ENCODE results near the gene RNASEH1. TPM values are rescaled to one million over a fixed set of nuclear protein-coding genes. Genes with fewer than 3 reads are reported as not detected.

Gene RNASEH1
- total RNA-seq, 1 experiment from 2014 or later: 42.0 TPM

GRCh38 chr2:3513026-3513810, 44.9 kb downstream of the RNASEH1 start:
- H2BK120ac ChIP-seq (ENCODE audit: low read depth, low read length, poor library complexity, severe bottlenecking): no peak overlapping the region
- no peak overlapping the region for H3T11ph ChIP-seq (ENCODE audit: low read length)
- no peak overlapping the region for H3K9ac ChIP-seq (ENCODE audit: extremely low read depth, insufficient read length, low read length)
- H3K27ac ChIP-seq (ENCODE audit: insufficient read length, low read depth, low read length): no peak overlapping the region
- no peak overlapping the region for H2AK5ac ChIP-seq (ENCODE audit: insufficient read length, low read length)
- H3K56ac ChIP-seq (ENCODE audit: insufficient read length, low read depth, low read length): no peak overlapping the region
- TF ChIP-seq CTCF (conservative IDR thresholded peaks at IDR 0.05): no peak
- H4K8ac ChIP-seq (replicated peaks; ENCODE audit: insufficient read length, low read depth, low read length): no peak overlapping the region
- H4K20me1 ChIP-seq (ENCODE audit: control insufficient read depth, insufficient read depth, insufficient read length): no peaks in the 10 kb centered on the region
- H2BK5ac ChIP-seq (ENCODE audit: insufficient read length, low read length): no peak overlapping the region
- no peak overlapping the region for H2BK15ac ChIP-seq (ENCODE audit: low read depth, low read length)
- no peak overlapping the region for H4K91ac ChIP-seq (ENCODE audit: insufficient read length, low read depth, low read length)
- no peak overlapping the region for H2BK20ac ChIP-seq (ENCODE audit: low read depth, low read length, poor library complexity, severe bottlenecking)
- H3K4ac ChIP-seq (ENCODE audit: low read depth, low read length): no peak overlapping the region
- H3K27ac Mint-ChIP-seq: no peak overlapping the region
- H2BK12ac ChIP-seq (ENCODE audit: insufficient read length, low read depth, low read length): no peak overlapping the region
- peaks cover 10% of the 10 kb centered on the region in 2 experiments for H3K4me1 Mint-ChIP-seq
- H2AFZ ChIP-seq (ENCODE audit: low read length): no peak overlapping the region
- DNase-seq: no peak
- no peak overlapping the region for H3K14ac ChIP-seq (ENCODE audit: insufficient read depth, low read length)
- no peak overlapping the region for H4K5ac ChIP-seq (ENCODE audit: insufficient read length, low read depth, low read length)
- H3K18ac ChIP-seq (ENCODE audit: insufficient read length, low read depth, low read length): no peak overlapping the region
- H3K4me1 ChIP-seq (ENCODE audit: insufficient read depth, low read length): no peaks in the 10 kb centered on the region; the same call in 1 of the 2 replicates
- WGBS (ENCODE audit: extremely low coverage, insufficient read length, low lambda C conversion rate): no CpG with 5 or more reads among the region's 3 CpGs
- H3K9me3 Mint-ChIP-seq: peaks cover 9 to 11% of the 10 kb centered on the region in 2 experiments; a peak in 4 of 5 replicates
- H3K4me3 Mint-ChIP-seq: no peak overlapping the region
- no peaks in the 10 kb centered on the region; the same call in 1 of the 2 replicates for H3K27me3 Mint-ChIP-seq (ENCODE audit: low read depth)
- no peak overlapping the region for H3K4me2 ChIP-seq (ENCODE audit: insufficient read depth, insufficient read length, low read length)
- no peaks in the 10 kb centered on the region for H3K27me3 ChIP-seq (ENCODE audit: insufficient read depth, low read length)
- no peaks in the 10 kb centered on the region for H3K9me3 ChIP-seq (ENCODE audit: control insufficient read depth, low read depth, low read length)
- H3K23me2 ChIP-seq (ENCODE audit: insufficient read length, low read depth, low read length, poor library complexity, severe bottlenecking): peaks cover 1% of the 10 kb centered on the region
- no peak overlapping the region for H3K23ac ChIP-seq (ENCODE audit: insufficient read length, low read depth, low read length)
- H3K36me3 Mint-ChIP-seq (ENCODE audit: insufficient read depth in 1 of 3, low read depth in 3 of 3): peaks cover 27 to 48% (median 42%) of the 10 kb centered on the region in 3 experiments
- no peaks in the 10 kb centered on the region for H3K79me2 ChIP-seq (ENCODE audit: insufficient read depth, low read length)
- no peaks in the 10 kb centered on the region for H3K79me1 ChIP-seq (ENCODE audit: insufficient read depth, low read depth, low read length, poor library complexity, severe bottlenecking)
